Measurements from ENCODE around the gene TRIM24.
"Not testable (repeated sequence)": the region's sequence is repeated elsewhere in the genome, so short reads cannot be mapped to it uniquely, and the experiment has no call there.

Gene TRIM24

GRCh38 chr7:138460649-138461607 is 869 bp downstream of the TRIM24 start:
- DNase-seq (ENCODE audit: low read depth) = no peak

DNA sequence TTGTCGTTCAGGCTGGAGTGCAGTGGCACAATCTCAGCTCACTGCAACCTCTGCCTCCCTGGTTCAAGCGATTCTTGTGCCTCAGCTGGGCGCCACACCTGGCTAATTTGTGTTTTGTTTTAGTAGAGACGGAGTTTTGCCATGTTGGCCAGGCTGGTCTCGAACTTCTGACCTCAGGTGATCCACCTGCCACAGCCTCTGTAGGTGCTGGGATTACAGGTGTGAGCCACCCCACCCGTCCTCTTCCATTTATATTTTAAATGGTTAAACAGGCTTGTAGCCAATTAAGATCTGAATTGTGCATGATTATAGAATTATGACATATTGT is 3.2 kb downstream of the TRIM24 start:
- DNase-seq (ENCODE audit: low read depth) = not testable (repeated sequence)

GRCh38 chr7:138465046-138465445 is 5.0 kb downstream of the TRIM24 start:
- no peak for DNase-seq (ENCODE audit: low read depth)

GRCh38 chr7:138466069-138466756 is 6.2 kb downstream of the TRIM24 start:
- not testable (repeated sequence) for DNase-seq (ENCODE audit: low read depth)

DNA sequence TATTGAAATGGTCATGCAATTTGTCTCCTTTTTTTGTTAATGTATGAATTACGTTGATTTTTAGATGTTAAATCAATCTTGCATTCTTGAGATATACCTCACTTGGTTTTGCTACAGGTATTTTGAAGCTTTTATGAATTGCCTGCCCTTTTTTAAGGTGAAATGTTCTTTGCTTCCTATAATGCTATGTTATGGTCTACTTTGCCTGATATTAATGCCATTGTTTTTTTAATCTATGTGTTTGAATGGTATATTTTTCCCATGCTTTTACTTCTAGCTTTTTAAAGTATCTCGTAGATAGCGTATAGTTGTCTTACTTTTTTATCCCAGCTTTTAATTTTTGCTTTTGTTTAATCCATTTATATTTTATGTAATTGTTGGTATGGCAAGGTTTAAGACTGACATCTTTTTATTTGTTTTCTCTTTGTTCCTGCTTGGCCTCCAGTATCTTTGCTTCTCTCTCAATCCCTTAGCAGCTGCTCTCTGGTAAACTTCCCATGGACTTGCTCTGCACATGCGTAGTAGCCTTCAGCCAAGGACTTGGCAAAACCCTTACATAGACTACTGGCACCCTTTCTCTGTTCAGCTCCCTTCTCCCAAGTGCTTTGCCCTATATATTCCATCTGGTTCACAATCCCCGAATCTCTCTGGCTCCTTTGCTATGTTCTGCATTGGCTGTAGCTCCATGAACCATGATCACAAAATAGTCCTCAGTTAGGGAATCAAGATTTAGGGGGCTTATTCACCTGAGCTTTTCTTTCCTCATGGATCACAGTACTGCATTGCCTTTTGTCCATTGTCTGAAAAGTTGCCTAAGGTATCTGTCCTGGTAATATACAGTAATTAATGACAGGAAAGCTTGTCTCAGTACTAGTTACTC is 8.4 kb downstream of the TRIM24 start:
- no peak for DNase-seq (ENCODE audit: low read depth)

GRCh38 chr7:138470391-138471157 is 10.5 kb downstream of the TRIM24 start:
- no peak for DNase-seq (ENCODE audit: low read depth)

DNA sequence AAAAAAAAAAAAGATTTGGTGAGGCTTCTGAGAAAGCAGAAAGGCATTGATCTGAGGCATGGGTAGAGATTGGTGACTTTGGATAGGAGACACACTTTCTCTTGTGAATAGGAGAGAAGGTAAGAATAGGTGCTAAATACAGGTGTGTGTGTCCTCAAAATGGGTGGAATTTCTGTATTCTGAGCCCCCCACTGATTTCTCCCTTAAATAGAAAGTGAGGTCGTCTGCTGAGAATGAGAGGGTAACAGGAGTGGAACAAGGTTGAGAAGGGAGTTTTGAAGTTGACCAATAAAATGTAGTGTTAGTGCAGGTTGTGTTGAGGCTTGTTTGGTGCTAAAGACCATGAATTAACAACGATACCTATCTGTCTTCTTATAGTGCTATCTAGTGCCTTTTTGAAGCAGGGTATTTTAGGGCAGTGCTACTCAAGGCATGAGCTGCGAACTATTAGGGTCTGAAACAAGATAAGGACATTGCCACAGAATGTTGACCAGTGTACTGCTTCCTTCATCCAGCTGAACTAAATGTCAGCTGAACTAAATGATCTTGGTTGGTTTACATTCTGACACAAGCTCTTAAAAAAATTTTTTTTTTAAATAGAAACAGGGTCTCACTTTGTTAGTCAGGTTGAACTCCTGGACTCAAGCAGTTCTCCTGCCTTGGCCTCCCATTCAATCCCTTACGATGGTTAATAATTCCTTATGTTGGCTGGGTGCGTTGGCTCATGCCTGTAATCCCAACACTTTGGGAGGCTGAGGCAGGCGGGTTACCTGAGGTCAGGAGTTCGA is 12.4 kb downstream of the TRIM24 start:
- DNase-seq (ENCODE audit: low read depth) = no peak

DNA sequence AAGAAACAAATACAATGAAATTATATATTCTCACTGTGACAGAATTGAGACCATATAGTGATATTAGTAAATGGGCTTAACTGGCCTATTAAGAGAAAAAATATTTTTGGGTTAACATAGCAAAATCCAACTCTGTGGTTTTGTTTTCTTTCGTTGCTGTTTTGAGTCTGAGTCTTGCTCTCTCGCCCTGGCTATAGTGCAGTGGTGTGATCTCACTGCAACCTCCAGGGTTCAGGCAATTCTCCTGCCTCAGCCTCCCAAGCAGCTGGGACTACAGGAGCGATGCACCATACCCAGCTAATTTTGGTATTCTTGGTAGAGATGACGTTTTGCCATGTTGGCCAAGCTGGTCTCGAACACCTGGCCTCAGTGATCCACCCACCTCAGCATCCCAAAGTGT is 15.3 kb downstream of the TRIM24 start:
- DNase-seq (ENCODE audit: low read depth) = no peak

- DNase-seq (ENCODE audit: low read depth) = no peak
Measured at GRCh38 chr7:138477081-138477578, 17.1 kb downstream of the TRIM24 start.

GRCh38 chr7:138477581-138477980 is 17.5 kb downstream of the TRIM24 start:
- DNase-seq (ENCODE audit: low read depth) = no peak

DNA sequence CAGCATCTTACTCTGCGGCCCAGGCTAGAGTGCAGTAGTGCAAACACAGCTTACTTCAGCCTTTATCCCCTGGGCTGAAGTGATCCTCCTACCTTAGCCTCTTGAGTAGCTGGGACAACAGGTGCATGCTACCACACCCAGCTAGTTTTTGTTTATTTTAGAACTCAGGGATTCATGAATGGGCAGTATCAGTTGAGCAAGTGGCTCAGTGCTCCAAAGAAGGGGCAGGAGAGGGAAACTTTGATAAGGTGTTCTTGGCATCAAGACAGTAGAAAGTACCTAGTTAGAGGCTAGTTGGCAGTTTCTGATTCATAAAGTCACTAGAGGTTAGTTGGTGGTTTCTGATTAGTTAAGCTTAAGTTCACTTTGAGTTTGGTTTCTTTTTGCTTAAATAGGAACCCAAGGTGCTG is 18.4 kb downstream of the TRIM24 start:
- no peak for DNase-seq (ENCODE audit: low read depth)

GRCh38 chr7:138480527-138480926 is 20.5 kb downstream of the TRIM24 start:
- DNase-seq (ENCODE audit: low read depth) = no peak

DNA sequence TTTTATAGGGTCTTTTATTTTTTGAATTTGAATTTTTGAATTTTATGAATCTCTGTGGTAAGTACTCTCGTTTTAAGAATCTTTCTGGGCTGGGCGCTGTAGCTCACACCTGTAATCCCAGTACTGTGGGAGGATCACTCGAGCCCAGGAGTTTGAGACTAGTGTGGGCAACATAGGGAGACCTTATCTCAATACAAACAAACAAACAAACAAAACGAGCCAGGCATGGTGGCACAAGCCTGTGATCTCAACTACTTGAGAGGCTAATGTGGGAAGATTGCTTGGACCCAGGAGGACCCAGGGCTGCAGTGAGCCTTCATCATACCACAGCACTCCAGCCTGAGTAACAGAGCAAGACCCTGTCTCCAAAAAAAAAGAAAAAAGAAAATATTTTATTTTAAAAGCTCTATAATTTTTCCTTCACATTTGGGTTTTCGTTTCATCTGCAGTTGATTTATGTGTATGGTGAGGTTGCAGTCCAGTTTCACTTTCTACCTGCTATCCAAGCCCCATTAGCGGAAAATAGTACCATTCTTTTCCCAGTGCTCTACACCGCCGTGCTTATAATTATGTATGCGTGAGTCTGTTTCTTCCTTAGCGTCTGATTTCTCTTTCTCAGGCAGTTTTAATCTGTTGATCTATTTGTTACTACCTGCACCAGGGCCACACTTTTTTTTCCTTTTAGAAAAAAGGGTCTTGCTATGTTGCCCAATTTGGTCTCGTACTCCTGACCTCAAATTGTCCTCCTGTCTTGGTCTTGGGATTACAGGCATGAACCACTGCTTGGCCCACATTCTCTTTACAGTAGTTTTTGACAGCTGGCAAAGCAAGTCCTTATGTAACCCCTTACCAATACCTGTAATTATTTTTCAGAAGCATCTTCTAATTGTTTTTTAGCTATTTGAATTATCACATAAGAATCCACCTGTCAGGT is 21.7 kb downstream of the TRIM24 start:
- no peak for DNase-seq (ENCODE audit: low read depth)

GRCh38 chr7:138483531-138483930 is 23.5 kb downstream of the TRIM24 start:
- no peak for DNase-seq (ENCODE audit: low read depth)

- not testable (repeated sequence) for DNase-seq (ENCODE audit: low read depth)
Measured at GRCh38 chr7:138485508-138485907, 25.4 kb downstream of the TRIM24 start.

- DNase-seq (ENCODE audit: low read depth) = not testable (repeated sequence)
Measured at GRCh38 chr7:138489139-138489538, 29.1 kb downstream of the TRIM24 start.

DNA sequence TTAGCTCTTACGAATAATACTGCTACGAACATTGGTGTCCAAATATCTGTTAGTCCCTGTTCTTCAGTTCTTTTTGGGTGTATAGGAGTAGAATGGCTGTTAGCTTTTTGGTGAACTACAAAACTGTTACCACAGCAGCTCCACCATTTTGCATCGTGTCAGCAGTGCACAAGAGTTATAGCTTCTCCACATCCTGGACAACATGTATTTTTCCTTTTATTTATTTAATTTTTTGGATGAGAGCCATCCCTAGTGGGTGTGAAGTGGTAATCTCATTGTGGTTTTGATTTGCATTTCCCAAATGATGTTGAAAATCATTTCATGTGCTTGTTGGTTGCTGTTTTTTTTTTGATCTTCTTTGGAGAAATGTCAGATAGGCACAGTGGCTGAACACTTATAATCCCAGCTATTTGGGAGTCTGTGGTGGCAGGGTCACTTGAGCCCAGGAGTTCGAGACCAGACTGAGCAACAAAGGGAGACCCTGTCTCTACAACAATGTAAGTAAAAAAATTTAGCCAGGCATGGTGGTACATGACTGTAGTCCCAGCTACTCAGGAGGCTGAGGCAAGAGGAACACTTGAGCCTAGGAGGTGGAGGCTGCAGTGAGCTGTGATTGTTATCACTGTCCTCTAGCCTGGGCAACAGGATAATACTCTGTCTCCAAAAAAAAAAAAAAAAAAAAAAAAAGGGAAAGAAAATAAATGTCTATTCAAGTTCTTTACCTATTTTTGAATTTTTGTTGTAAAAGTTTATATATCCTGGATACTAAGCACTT is 31.7 kb downstream of the TRIM24 start:
- no peak for DNase-seq (ENCODE audit: low read depth)

DNA sequence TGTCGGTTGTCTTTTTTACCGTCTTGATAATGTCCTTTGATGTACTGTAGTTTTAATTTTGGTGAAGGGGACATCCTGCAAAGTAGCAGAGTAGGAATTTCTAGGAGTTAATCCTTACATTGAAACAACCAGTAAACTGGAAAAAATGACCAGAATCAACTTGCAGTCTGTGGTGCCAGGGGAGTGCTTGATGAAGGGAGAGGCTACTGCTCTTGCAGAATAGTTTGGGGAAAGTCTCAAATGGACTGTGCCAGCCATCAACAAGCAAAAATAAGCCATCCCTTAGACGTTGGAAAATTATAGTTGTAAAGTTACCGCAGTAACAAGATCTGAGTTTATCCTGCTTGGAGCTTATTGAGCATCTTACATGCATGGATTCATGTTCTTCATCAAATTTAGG is 32.4 kb downstream of the TRIM24 start:
- DNase-seq (ENCODE audit: low read depth) = no peak

GRCh38 chr7:138493535-138493934 is 33.5 kb downstream of the TRIM24 start:
- DNase-seq (ENCODE audit: low read depth) = no peak
